Fibroblast of pulmonary artery (primary cell): Measurements from ENCODE around the gene SLC25A45.
A peak's percentile ranks its signal among the peaks of the same experiment; 100 is the strongest.

Experiments used
- DNase-seq: peaks from one replicate; pipeline ENCODE4 v3.0.0-alpha.2; 2010; ENCODE audit warnings: low read depth
- H3K4me3 ChIP-seq: replicated peaks from 2 replicates; pipeline ENCODE4 v1.5.1; 2011; ENCODE audit warnings: low read depth, mild to moderate bottlenecking, control low read depth, low read length, moderate library complexity
- TF ChIP-seq, protein P1 (sequence below): IDR thresholded peaks from 2 replicates; pipeline ENCODE4 v1.5.1; 2011; ENCODE audit warnings: mild to moderate bottlenecking, control low read depth, low read length, inconsistent platforms; ENCODE audit errors: missing control alignments

The SLC25A45 gene

DNA sequence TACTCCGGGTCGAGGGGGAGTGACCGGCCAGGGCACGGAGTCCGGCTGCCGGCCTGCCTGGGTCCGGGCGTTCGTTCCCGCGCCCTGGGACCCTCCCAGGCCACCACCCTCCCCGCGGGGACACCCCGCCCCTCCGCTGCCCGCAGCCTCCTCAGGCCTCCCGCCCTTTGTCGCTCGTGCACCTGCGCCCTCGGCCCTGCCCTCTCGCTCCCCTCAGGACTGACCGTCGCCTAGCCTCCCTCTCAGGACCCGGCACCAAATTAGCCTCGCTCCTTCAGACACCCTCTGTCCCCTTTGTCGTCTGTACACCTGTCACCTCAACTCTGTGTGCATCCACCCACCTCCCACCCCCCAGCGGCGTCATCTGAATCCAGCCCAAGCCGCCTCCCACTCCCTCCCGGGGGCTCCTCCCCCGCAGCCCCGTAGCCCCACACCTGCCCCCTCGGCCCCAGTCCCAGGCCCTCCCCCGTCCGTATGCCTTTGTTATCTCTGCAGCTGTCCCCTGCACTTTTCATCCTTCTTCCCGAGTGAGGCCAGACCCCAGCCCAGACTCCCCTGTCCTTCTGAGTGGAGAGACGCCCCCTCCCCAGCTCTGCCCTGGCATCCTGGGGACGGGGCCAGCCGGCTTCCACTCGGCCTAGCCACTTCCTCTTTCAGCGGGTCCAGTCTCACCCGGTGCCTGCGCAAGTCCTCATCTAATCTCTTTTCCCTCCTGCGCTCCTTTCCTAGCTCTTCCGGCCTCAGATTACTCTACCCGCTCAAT, 27.3 kb downstream of the SLC25A45 start:
- H3K4me3 ChIP-seq, result peak overlapping the region; percentile 42
- TF ChIP-seq, protein P1, sequence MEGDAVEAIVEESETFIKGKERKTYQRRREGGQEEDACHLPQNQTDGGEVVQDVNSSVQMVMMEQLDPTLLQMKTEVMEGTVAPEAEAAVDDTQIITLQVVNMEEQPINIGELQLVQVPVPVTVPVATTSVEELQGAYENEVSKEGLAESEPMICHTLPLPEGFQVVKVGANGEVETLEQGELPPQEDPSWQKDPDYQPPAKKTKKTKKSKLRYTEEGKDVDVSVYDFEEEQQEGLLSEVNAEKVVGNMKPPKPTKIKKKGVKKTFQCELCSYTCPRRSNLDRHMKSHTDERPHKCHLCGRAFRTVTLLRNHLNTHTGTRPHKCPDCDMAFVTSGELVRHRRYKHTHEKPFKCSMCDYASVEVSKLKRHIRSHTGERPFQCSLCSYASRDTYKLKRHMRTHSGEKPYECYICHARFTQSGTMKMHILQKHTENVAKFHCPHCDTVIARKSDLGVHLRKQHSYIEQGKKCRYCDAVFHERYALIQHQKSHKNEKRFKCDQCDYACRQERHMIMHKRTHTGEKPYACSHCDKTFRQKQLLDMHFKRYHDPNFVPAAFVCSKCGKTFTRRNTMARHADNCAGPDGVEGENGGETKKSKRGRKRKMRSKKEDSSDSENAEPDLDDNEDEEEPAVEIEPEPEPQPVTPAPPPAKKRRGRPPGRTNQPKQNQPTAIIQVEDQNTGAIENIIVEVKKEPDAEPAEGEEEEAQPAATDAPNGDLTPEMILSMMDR, result no peak
- no peak for DNase-seq

DNA sequence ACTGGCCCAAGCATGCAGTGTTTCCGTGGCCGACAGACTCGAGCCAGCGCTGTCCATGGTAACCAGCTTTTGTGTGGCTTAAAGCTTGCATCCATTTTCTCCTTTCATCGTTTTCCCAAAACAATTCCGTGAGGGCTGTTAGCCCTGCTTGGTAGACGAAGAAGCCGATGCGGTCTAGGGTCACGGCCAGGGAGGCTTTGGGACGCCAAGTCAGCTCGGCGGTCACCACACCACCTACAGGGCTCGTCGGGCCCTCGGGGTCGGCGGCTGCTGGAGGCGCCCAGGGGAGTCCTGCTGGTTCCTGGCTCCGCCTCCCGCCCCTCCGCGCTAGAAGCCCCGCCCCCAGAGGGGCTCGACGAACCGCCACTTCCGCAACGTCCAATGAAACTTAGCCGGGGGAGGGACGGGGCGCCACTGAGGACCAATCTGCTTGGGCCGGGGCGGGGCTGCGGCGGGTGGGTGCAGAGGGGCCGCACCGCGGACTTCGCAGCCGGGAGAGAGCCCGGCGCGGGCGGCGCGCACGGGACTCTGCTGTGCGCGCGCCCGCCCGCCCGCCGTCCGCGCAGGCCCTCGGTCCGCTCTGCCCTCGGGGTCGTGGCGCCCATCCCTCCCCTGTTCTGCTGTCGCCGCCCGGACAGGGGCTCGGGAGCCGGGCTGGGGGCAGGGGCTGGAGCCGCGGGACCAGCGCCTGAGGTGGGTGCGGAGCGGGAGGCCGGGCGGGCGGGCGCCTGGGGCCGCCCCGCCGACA, 28.0 kb downstream of the SLC25A45 start, which contains the start of gene TIGD3:
TSS of gene TIGD3 (plus strand) at position 487 of the 748 bp plus-strand sequence. CDS start 1,058 bp downstream, outside the sequence.
- TF ChIP-seq, protein P1, result no peak
- DNase-seq, result peak; percentile 94
- H3K4me3 ChIP-seq, result peak within 1 kb of the TSS; percentile 60

DNA sequence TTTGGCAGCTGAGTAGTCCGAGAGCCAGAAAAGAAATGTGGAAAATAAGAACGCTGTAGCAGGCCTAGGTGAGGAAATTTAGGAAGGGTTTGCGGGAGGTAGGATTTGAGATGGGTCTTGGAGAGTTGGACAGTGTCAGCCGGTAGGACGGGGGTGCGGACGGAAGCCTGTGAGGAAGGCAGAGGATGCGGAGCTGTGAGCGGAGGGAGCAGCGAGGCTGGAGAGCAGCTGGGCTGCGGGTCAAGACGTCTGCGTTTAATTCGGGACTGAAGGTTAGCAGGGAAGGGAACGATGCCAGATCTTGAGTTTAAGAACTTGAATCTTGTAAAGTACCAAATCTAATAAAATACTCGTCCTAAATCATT, 28.6 kb downstream of the SLC25A45 start:
- no peak for DNase-seq
- TF ChIP-seq, protein P1, result no peak
- H3K4me3 ChIP-seq, result peak overlapping the region; percentile 60

DNA sequence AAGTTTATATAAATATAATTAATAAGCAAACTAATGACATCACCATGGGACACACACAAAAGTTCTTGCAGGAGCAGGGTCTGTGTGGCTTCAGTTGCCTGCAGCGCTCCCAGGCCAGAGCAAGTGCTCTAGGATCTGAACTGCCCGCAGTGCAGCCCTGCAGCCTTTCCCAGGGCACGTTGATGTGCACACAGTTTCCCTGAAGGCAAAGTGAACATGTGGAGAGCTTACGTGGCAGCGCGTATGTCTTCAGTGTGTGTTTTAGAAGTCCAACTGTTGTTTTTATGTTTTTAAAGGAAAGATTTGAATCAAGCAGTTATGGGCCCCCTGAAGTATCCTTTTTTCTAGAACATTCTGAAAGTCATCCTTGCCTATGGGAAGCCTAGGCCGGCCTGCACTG, 29.1 kb downstream of the SLC25A45 start:
- no peak overlapping the region for H3K4me3 ChIP-seq
- TF ChIP-seq, protein P1, result no peak
- no peak for DNase-seq

DNA sequence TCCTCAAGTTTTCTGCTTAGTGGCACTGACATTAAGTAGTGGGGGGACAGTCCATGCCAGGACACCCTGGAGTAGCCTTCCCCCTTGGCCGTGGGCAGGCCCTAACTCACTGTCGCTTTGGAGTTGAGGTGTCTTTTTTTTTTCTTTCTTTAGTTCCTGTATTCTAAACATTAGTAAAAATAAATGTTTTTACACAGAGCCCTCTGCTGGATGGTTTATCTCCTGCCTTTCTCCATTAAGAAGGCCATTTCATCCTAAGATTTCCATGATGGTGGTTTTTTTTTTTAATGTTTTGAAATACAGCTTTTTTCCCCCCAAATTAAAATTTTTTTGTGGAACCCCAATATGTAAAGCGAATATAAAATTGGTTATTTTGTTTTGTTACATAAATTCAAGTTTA, 29.7 kb downstream of the SLC25A45 start:
- TF ChIP-seq, protein P1, result peak; percentile 46
- peak; percentile 42 for DNase-seq
- no peak overlapping the region for H3K4me3 ChIP-seq

DNA sequence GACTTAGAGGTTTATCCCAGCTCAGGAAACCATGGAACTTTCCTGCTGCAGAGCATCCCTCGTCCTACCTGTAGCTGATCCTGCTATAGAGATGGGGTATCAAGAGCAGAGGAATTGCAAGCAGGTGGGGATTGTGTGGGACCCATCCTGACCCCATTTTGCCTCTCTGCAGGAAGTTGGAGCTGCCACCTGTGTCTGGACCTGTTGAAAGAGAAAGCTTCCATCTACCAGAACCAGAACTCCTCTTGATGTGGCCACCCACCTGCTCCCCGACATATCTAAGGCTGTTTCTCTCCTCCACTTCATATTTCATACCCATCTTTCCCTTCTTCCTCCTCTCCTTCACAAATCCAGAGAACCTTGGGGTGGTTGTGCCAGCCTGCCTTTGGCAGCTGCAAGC, 30.9 kb downstream of the SLC25A45 start:
- TF ChIP-seq, protein P1, result no peak

More for the DNA sequence above, 30.9 kb downstream of the SLC25A45 start:
- DNase-seq, result no peak
- H3K4me3 ChIP-seq, result no peak overlapping the region
